Astrocyte of the cerebellum (primary cell): Measurements from ENCODE around the gene SLC4A4.
A peak's percentile ranks its signal among the peaks of the same experiment; 100 is the strongest.

Experiments used
- DNase-seq: peaks from one replicate; pipeline ENCODE4 v3.0.0-alpha.2; 2011; ENCODE audit warnings: low read depth
- H3K4me3 ChIP-seq: 2 replicates; pipeline ENCODE4 v1.5.1; 2011; ENCODE audit warnings: mild to moderate bottlenecking, low read depth, low read length, moderate library complexity
- in situ Hi-C: cut with HindIII; loops from 2 replicates; pipeline ENCODE4 v1.10.0; 2017; ENCODE audit warnings: low sequenced_read_pairs
- TF ChIP-seq, protein P1 (sequence below): IDR thresholded peaks from 2 replicates; pipeline ENCODE4 v1.5.1; 2012; ENCODE audit warnings: low read length, low read depth, moderate library complexity, mild to moderate bottlenecking; ENCODE audit errors: missing control alignments

Gene SLC4A4

DNA sequence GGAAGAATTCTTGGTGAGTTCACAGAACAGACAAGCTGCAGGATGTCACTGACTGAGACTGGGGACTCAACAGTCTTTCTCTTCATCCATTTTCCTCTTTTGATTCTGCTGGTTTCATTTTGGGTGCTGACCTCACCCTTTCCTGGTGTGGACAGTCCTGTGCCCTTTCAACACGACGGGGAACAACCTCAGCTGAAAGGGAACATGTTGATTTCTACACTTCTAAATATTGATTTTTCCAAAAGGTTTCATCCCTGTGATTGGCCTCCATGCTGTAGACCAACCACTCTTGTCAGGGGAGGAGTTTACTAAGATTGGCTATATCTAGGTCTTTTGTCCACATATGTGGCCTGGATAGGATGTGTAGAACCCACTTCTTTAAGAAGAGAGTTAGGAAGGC is 91.8 kb downstream of the SLC4A4 start:
- no peak overlapping the region for H3K4me3 ChIP-seq
- in situ Hi-C loops: no loop called here
- TF ChIP-seq, protein P1, sequence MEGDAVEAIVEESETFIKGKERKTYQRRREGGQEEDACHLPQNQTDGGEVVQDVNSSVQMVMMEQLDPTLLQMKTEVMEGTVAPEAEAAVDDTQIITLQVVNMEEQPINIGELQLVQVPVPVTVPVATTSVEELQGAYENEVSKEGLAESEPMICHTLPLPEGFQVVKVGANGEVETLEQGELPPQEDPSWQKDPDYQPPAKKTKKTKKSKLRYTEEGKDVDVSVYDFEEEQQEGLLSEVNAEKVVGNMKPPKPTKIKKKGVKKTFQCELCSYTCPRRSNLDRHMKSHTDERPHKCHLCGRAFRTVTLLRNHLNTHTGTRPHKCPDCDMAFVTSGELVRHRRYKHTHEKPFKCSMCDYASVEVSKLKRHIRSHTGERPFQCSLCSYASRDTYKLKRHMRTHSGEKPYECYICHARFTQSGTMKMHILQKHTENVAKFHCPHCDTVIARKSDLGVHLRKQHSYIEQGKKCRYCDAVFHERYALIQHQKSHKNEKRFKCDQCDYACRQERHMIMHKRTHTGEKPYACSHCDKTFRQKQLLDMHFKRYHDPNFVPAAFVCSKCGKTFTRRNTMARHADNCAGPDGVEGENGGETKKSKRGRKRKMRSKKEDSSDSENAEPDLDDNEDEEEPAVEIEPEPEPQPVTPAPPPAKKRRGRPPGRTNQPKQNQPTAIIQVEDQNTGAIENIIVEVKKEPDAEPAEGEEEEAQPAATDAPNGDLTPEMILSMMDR: no peak
- DNase-seq: no peak

DNA sequence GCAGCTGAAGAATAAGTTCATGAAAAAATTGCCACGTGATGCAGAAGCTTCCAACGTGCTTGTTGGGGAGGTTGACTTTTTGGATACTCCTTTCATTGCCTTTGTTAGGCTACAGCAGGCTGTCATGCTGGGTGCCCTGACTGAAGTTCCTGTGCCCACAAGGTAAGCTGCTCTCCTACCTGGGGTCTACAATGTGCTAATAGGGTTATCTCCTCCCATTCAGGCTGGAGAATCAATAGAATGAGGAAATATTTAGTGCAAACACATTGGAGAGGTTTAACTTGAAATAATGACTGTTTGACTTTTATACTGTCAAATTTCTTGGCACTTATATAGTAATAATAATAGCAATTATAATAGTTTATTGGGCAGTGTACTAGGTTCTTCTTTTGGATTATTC is 101.8 kb downstream of the SLC4A4 start:
- TF ChIP-seq, protein P1: no peak
- in situ Hi-C loops: no loop called here
- no peak overlapping the region for H3K4me3 ChIP-seq
- no peak for DNase-seq

DNA sequence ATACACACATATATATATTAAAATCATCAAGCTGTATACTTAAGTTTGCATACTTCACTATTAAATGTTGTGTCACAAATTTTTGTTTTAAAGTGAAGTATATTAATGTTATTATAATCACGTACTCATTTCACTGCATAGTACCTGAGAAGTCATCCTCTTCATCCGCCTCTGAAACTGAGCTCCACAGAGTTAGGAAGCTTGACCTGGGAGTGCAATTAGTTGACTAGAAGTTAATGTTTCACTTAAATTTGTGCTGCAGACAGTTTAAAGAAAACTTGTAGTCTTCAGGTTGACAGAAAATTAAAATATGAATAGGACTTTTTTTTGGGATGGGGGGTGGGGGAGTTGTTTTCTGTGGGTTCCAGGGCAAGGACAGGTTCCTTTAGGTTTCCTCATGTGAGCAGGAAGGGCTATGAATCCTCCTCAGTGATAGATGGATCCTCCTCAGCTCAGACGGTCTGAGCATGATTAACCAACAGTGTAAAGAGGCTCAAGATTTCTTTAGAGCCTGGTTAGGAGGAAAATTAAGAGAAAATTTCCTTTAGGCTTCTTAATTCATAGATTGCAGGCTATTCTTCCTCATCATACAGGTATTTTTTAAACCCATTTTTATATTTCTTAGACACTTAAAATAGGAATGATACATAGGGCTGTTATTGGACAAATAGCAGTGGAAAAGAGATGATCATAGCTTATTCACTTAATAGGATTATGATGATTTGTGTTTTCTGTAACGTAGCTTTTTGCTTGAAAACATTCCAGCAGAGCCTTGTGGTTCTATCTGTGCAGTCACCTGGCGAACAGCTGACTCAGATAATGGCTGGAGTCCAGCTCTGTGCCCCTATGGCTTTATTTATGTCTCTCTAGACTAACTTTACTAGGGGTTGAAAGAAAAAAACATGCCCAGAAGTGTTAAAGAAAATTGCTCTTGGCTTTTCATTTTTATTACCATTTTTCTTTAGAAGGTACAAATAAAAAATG is 102.7 kb downstream of the SLC4A4 start:
- TF ChIP-seq, protein P1: no peak
- no peak overlapping the region for H3K4me3 ChIP-seq
- peak; percentile 33 for DNase-seq
- in situ Hi-C loops: no loop called here

DNA sequence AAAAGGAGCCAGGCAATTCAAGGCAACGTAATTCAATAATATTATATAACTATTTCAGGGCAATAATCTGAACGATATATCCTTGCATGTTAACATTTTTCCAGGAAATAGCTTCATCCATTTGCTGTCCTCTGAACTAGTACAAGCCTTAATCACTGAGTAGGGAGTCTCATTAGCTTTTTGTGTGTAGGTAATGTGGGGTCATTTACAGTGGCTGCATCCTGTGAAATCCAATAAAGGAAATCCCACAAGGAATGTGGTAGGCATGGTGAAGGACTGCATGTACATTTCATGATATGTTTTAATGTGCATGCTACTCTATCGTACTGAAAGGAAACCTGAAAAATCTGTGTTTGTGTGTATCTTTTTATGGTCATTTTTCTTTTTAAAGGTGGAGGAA is 103.5 kb downstream of the SLC4A4 start:
- in situ Hi-C loops: no loop called here
- TF ChIP-seq, protein P1: no peak
- no peak overlapping the region for H3K4me3 ChIP-seq
- no peak for DNase-seq

DNA sequence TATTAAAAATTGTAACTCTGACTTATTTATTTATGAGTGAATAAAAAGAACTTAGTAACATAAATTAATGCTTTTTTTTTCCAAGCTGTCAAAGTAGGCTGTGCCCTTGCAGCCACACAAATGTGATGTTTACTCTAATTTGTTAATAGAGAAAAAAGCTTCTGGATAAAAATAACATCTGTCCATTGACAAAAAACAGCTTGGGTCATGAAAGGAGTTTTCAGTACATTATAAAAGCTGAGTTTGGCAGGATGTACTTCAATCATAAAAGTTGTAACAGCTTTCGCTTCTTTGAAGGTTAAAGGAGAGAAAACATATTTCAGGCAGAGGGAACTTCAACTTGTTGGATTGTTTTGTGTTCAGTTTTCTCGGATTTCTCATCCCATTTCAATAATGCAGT is 105.6 kb downstream of the SLC4A4 start:
- in situ Hi-C loops: no loop called here
- no peak overlapping the region for H3K4me3 ChIP-seq
- no peak for DNase-seq
- TF ChIP-seq, protein P1: no peak

DNA sequence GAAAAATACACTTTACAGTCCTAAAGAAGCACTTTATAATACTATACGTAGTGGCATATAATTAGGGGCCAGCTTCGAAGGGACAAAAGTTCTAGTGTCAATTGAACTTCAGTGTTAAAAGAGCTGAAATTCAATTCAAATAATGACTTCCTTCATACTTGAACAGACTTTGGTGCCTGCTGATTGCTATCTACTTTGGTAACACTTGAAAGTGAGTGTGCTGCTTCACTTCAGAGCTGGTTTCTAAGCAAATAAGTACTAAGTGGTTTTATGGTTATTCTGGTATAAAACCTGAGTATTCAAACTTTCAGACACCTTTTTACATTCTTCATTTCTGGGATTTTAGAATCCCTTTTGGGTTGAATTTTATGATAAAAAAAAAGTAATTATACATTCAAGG is 107.0 kb downstream of the SLC4A4 start:
- H3K4me3 ChIP-seq: no peak overlapping the region
- in situ Hi-C loops: no loop called here
- TF ChIP-seq, protein P1: no peak
- no peak for DNase-seq
